Skeletal muscle satellite cell (primary cell): ENCODE data around the gene NFKBIL1. TPM values are rescaled to one million over a fixed set of nuclear protein-coding genes. Genes with fewer than 3 reads are reported as not detected.
"Not testable (repeated sequence)": the region's sequence is repeated elsewhere in the genome, so short reads cannot be mapped to it uniquely, and the experiment has no call there.

Experiments used
- H3K27me3 ChIP-seq: 2 replicates; pipeline ENCODE4 v1.7.0; 2013; ENCODE audit warnings: low read length; ENCODE audit not compliant: control insufficient read depth, insufficient read depth
- H3K36me3 ChIP-seq: 2 replicates; pipeline ENCODE4 v1.7.0; 2013; ENCODE audit warnings: mild to moderate bottlenecking, control low read depth, low read length; ENCODE audit not compliant: insufficient read depth
- H3K4me1 ChIP-seq: 2 replicates; pipeline ENCODE4 v1.7.0; 2013; ENCODE audit warnings: low read length; ENCODE audit not compliant: control insufficient read depth, insufficient read depth
- H3K4me2 ChIP-seq: 2 replicates; pipeline ENCODE4 v1.7.0; 2013; ENCODE audit warnings: mild to moderate bottlenecking, low read length
- H3K4me3 ChIP-seq: 2 replicates; pipeline ENCODE4 v1.7.0; 2013; ENCODE audit warnings: low read length
- H3K9ac ChIP-seq: 2 replicates; pipeline ENCODE4 v1.7.0; 2013; ENCODE audit warnings: mild to moderate bottlenecking, low read depth, low read length, moderate library complexity
- H3K9me3 ChIP-seq: replicated peaks from 2 replicates; pipeline ENCODE4 v1.7.0; 2013; ENCODE audit warnings: mild to moderate bottlenecking, control low read depth, low read length
- small RNA-seq: library from RNA; depleted of rRNA; stranded (forward); fragments of <200 nt; gene quantifications from one replicate; pipeline ENCODE3, GENCODE V24; 2012

The NFKBIL1 gene

DNA sequence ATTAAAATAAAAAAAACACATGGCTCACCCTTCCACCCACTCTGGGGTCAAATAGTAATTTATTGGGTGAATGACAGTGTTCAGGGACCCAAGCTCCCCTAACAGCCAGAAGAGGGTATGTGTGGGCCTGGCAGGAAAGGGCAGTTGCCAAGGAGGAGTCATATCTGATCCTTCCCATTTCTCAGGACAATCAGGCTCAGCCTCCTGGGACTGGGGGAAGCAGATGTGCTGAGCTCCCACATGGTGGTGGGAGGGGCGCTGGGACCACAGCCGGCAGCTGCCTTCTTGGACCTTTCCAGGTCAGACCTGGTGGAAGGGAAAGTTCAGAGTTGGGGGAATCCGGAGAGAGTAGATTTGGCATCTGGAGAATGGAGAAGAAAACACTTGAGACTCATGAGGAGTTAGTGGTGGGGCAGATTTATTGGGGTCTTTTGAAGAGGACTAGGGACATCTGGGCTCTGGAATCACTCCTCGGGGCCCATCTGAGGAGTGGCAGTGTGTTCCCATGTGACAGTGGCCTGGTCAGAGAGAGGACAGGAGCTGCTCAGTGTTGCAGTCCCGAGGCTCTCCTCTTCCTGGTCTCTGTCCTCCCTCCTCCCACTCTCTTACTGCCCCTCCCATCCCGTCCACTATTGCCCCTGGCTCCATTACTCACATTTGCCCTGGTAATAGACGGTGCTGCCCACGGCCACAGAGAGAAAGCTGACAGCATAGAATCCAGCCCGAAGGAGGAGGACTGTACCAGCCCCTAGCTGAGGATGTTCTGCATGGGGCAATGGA is 41.7 kb downstream of the NFKBIL1 start:
- no peaks in the 10 kb centered on the region for H3K9me3 ChIP-seq
- no peak overlapping the region for H3K4me2 ChIP-seq
- no peaks in the 10 kb centered on the region for H3K27me3 ChIP-seq
- H3K9ac ChIP-seq: no peak overlapping the region
- H3K36me3 ChIP-seq: no peaks in the 10 kb centered on the region
- no peak overlapping the region for H3K4me3 ChIP-seq
- peaks cover 4% of the 10 kb centered on the region for H3K4me1 ChIP-seq

- H3K4me3 ChIP-seq, H3K9me3 ChIP-seq, H3K9ac ChIP-seq, H3K36me3 ChIP-seq, H3K4me2 ChIP-seq, H3K27me3 ChIP-seq, H3K4me1 ChIP-seq: not testable (repeated sequence)
Measured at GRCh38 chr6:31590691-31591090, 43.3 kb downstream of the NFKBIL1 start.

GRCh38 chr6:31592396-31592771 is 45.0 kb downstream of the NFKBIL1 start:
- Histone ChIP-seq H3K27me3 (no peaks in the 10 kb centered on the region), H3K9ac (no peak overlapping the region), H3K36me3 (no peaks in the 10 kb centered on the region), H3K4me3 (no peak overlapping the region), H3K4me1 (peaks cover 4% of the 10 kb centered on the region), H3K4me2 (no peak overlapping the region), H3K9me3 (no peaks in the 10 kb centered on the region)

DNA sequence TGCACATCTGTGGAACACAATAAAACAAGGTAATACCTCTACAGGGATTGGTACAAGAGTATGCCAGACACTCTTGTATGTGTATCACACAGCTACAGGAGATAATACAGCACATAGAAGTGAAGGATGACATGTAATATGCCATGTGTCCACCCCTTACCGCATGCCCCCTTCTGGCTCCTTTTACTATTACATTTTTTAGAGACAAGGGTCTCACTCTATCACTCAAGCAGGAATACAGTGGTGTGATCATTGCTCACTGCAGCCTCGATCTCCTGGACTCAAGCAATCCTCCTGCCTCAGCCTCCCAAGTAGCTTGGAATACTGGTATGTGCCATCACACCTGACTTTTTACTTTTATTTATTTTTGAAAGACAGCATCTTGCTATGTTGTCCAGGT is 49.6 kb downstream of the NFKBIL1 start:
- no peaks in the 10 kb centered on the region for H3K36me3 ChIP-seq
- H3K9me3 ChIP-seq: no peaks in the 10 kb centered on the region
- no peaks in the 10 kb centered on the region for H3K27me3 ChIP-seq
- H3K4me1 ChIP-seq: no peaks in the 10 kb centered on the region
- H3K9ac ChIP-seq: no peak overlapping the region
- H3K4me2 ChIP-seq: no peak overlapping the region
- no peak overlapping the region for H3K4me3 ChIP-seq

- Histone ChIP-seq H3K27me3 (no peaks in the 10 kb centered on the region), H3K9me3 (no peaks in the 10 kb centered on the region), H3K9ac (no peak overlapping the region), H3K36me3 (no peaks in the 10 kb centered on the region), H3K4me3 (no peak overlapping the region), H3K4me1 (no peaks in the 10 kb centered on the region), H3K4me2 (no peak overlapping the region)
Measured at GRCh38 chr6:31607317-31607716, 59.9 kb downstream of the NFKBIL1 start.

Small RNA genes lying within 50 kb of the gene (small RNA-seq; reads per million reads assigned to genes)
- gene AL663061.1 (not detected), gene SNORD117 (586 reads per million, percentile 99 among the genes with 10 or more reads in this experiment), gene SNORD84 (not detected)
